Loucy (cell line): ENCODE data around the gene ACAA1.

ENCODE experiments used
- EZH2phosphoT487 ChIP-seq: fragments of 200-600 bp; IDR thresholded peaks from 2 replicates; pipeline ENCODE4 v1.6.1; 2018; ENCODE audit warnings: antibody characterized with exemption, mild to moderate bottlenecking, moderate library complexity, borderline replicate concordance
- TF ChIP-seq, protein P1 (sequence below): fragments of 200-600 bp; sonication (generic); conservative IDR thresholded peaks from 2 replicates; pipeline ENCODE4 v1.5.1; 2014; ENCODE audit warnings: mild to moderate bottlenecking, antibody characterized with exemption, low read length

GRCh38 chr3:38133557-38134405 lies 3.1 kb downstream of the ACAA1 start:
- TF ChIP-seq, protein P1, sequence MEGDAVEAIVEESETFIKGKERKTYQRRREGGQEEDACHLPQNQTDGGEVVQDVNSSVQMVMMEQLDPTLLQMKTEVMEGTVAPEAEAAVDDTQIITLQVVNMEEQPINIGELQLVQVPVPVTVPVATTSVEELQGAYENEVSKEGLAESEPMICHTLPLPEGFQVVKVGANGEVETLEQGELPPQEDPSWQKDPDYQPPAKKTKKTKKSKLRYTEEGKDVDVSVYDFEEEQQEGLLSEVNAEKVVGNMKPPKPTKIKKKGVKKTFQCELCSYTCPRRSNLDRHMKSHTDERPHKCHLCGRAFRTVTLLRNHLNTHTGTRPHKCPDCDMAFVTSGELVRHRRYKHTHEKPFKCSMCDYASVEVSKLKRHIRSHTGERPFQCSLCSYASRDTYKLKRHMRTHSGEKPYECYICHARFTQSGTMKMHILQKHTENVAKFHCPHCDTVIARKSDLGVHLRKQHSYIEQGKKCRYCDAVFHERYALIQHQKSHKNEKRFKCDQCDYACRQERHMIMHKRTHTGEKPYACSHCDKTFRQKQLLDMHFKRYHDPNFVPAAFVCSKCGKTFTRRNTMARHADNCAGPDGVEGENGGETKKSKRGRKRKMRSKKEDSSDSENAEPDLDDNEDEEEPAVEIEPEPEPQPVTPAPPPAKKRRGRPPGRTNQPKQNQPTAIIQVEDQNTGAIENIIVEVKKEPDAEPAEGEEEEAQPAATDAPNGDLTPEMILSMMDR: no peak
- no peak for TF ChIP-seq EZH2phosphoT487
